Thoracic aorta endothelial cell (primary cell): Measurements from ENCODE around the gene WNK4. TPM values are rescaled to one million over a fixed set of nuclear protein-coding genes. Genes with fewer than 3 reads are reported as not detected.

Experiments used
- small RNA-seq: library from RNA; depleted of rRNA; stranded (forward); fragments of <200 nt; gene quantifications from one replicate; pipeline ENCODE3, GENCODE V24; 2012
- total RNA-seq: library from RNA; depleted of rRNA; stranded (reverse); fragments of >200 nt; gene quantifications from 2 replicates; pipeline ENCODE4 v1.2.3, GENCODE V29; 2012

The WNK4 gene
- 0.50 and 0.66 TPM in 2 replicates for total RNA-seq

DNA sequence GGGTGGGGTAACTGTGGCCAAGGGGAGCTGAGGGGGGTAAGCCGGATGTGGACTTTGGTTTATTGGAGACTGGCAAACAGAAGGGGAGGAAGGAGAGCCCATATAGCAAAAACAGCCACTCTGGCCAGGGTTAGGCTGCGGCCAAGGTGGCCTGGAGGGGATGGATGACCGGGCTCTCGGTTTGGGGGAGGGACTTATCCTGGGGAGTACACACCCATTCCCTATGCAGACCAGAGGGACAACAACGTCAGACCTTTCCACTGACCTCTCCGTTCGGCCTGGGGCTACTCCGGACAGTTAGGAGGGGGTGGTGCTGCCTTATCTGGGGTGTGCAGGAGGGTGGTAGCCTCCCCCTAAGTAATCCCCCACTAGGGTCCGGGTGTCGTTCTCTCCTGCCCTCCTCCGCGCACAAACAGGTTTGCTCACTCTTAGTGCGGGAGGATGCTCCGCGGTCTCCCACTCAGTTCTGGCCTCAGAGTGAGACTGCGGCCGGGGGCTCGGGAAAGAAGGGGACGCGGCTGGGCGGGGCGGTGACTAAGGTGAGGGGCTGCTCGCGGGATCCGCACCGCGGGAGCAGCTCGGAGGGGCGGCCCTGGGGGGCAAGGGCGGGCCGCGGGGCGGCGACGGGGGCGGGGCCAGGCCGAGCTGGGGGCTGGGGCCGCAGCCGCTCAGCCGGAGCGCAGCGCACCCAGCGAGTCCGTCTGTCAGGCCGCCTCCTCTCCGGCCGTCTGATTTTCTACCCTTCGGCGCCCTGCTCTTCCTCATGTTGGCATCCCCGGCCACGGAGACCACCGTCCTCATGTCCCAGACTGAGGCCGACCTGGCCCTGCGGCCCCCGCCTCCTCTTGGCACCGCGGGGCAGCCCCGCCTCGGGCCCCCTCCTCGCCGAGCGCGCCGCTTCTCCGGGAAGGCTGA lies at the start of gene WNK4:
Gene WNK4 (plus strand): TSS at position 675 of the 915 bp plus-strand sequence. CDS start 89 bp downstream, at position 764.

DNA sequence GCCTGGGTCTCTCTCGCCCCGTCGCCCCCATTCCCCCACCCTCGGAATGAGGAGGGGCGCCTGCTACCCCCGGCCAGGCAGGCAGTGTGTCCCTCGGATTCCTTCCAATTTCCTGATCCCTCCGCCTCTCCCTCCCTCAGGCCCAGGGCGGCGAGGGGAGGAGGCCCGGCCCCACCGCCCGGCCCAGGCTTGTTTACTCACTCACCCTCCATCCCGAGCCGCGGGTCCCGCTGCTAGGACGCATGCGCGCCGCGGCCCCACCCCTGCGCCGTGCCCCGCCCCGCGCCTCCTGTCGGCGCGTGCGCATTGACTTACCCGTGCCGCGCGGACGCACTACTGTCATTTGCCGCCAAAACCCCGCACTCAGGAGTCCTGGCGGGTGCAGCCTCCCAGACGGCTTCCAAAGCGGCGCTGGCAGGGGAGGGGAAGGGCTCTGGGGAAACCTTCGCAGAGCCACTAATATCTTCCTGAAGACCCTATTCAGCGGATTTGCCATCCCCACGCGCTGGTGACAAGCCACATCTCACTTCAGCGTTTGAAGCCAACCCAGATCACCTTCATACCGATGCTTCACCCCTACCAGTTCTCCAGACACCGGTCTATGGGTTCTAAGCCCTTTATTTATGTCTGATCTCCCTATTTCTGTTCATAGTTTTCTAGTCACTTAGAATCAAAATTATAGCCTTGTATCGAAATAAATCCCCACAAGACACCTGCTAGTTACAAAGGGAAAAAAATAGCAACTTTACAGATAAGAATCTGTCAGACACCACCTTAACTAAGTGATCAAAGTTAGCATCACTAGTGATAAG lies 35.4 kb upstream of the WNK4 start, which contains the start of gene EZH1:
Gene EZH1 (minus strand): TSS at position 235 of the 812 bp plus-strand sequence. CDS start 16,099 bp downstream, outside the sequence.

DNA sequence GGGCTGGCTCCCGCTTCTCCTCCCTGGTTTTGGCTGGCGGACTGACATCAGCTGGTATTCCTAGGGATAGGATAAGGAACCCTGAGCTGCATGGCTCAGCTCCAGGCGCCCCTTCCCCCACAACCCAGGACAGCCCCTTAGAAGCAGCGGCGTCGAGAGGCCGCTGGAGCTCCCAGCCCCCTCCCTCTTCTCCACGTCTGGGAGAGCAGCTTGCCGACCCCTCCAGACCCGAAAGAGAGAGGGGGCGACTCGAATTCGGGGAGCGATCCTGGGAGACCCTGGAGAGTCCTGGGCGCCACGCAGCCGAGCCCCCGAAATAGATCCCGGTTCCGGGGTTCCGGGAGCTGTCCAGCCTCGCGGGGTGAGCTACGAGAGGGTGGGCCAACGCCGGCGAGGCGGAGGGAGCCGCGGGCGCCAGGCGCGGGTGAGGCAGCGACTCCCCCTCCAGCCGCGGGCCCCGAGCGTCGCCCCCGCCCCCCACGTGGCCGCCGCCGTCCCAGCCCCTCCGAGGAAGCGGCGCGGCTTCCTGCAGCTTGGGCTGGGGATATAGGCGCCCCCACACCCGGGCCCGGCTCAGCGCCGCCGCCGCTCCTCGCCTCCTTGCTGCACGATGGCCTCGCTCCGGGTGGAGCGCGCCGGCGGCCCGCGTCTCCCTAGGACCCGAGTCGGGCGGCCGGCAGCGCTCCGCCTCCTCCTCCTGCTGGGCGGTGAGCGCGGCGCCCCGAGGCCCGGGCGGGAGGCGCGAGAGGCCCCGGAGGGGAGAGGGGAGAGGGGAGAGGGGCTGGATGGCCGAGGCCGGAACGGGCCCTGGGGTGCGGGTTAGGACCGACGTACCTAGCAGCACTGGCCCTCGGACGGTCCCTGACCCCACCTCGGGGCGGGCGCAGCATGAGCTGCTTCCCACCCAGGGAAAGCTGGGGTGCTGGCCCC lies 19.5 kb upstream of the WNK4 start, which contains the start of gene RAMP2:
Gene RAMP2 (plus strand): TSS at position 576 of the 930 bp plus-strand sequence. CDS start 35 bp downstream, at position 611.

DNA sequence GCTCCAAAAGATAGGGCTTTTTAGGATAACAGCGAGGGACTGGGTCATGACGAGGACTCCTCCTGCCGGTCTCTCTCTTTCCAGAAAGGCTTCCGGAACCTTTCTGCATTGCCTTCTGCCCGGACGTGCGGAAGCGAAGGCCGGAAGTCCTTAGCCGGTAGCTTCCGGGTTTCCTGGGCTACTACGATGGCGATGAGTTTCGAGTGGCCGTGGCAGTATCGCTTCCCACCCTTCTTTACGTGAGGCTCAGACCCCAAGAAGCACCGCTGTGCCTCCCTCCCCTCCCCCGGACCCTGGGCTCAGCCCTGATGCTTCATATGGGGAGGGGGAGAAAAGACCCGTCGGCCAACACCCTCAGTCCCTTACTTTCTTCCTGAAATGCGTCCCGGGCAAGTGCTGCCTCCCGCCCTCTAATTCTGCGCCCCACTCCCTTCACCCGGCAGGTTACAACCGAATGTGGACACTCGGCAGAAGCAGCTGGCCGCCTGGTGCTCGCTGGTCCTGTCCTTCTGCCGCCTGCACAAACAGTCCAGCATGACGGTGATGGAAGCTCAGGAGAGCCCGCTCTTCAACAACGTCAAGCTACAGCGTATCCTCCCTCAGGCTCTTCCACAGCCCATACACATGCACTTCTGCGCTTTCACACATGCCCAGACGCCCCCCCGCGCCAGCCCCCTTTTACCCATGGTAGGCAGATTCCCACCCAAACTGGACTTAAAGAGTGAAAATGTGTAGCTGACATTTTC lies 6.9 kb upstream of the WNK4 start, which contains the start of gene VPS25:
Gene VPS25 (plus strand): TSS at position 160 of the 746 bp plus-strand sequence. CDS start 27 bp downstream, at position 187.

DNA sequence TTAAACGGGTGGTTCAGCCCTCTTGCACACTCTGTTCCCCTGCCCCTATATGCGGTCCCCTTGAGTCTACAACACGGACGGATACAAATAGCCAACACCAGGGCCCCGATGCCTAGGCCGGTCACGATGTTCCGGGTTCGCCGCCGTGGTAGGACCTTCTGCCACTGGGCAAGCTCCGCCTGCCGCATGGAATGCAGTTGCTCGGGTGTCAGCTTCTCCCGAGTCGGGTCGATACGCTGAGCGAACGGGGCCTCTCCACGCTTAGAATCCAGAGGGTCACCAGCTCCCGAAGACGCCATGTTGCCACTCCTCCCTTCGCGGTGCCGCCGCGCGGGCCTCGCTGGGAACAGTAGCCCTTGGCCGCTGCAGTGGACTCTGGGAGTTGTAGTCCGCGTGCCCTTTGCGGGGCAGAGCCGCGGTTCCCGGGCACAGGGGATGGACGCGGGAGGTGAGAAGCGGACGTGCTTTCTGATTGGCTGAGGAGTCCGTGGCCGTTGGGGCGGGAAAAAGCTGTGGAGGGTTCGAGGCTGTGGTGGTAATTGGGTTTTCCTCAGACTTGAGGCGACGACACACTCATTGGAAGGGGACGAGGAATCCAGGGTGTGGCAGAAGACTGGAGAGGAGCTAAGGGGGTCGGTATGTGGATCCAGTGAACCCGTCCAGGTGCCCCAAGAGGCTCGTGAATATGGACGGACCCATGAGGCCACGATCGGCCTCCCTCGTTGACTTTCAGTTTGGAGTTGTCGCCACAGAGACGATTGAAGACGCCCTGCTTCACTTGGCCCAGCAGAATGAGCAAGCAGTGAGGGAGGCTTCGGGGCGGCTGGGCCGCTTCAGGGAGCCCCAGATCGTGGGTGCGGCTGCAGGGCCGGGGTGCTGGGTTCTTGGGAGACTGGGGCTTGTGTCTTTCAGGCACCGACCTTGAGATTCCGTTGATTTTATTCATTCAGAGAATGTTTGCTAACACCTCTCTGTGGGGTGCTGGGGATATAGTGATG lies 18.3 kb downstream of the WNK4 start, which contains the start of the genes CNTD1 and COA3:
Gene CNTD1 (plus strand): TSS at position 479 of the 998 bp plus-strand sequence. CDS start 207 bp downstream, at position 686.
Gene COA3 (minus strand): TSS at position 322 of the 998 bp plus-strand sequence. CDS start 23 bp downstream, at position 299.

DNA sequence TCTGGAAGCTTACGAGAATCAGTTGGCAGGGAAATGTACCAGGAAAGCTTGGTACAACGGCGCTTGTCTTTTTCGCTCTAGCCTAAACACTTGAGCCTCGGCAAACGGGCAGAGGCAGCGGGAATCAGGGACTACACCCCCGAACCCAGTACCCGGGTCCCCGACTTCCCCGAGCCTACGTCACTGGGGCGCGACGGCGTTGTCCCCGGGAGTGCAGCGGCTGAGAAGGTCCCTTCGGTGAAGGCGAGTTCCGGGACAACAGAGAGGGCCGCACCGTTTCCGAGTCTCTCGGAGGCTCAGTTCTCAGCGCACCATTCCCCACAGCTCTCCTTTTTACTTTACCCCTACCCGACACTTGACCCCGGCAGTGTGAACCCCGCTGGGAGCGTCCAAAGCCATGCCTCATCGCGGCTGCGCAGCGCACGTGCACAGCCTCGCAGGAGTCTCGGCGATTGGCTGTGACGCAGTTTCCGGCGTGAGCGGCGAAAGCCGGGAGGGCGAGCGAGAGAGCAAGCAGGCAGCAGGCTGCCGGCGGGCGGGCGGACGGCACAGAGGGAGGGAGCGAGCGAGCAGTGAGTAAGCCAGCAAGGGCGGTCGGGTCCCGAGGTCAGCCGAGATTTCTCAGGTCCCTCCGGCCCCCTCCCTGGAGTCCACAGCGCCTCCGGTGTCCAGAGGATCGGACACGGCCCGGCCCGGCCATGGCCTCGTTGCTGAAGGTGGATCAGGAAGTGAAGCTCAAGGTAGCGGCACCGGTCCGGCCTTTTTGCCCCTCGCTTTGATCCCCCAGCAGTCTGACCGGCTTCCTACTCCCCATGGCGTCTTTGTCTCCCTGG lies 52.7 kb downstream of the WNK4 start, which contains the start of gene PSME3:
Gene PSME3 (plus strand): TSS at position 464 of the 833 bp plus-strand sequence. CDS start 235 bp downstream, at position 699.

DNA sequence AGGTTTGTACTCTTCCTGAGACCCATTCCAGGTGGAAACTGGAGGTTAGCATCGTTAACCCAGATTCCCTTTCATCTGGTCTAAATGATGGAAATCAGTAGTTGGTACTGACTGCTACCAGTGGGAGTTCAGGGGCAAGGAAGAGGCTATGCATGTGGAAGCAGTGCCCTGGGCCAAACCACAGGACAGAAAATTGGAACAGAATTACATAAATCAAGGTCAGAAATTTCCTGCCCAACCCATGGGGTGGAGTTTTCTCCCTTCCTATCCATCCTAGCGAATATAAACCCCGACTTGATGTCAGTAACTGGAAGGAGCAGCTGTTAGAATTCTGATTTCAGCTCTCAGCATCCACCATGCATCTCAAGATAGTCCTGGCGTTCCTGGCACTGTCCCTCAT lies 63.9 kb downstream of the WNK4 start, which contains the start of gene AOC2:
Gene AOC2 (plus strand): TSS at position 310 of the 400 bp plus-strand sequence. CDS start 47 bp downstream, at position 357.

Small RNA genes within 50 kb of the gene (small RNA-seq; reads per million reads assigned to genes)
- gene HMGN2P15 = not detected
- not detected for gene MIR6781

Other genes starting within 250 kb of the WNK4 start
- gene NAGLU, start 244.4 kb upstream of the WNK4 start, total RNA-seq = 18.1 and 23.1 TPM in 2 replicates
- 0.53 and 0.57 TPM in 2 replicates for gene HSD17B1, start 227.7 kb upstream of the WNK4 start, total RNA-seq
- 25.1 and 31.0 TPM in 2 replicates for gene COASY, start 218.5 kb upstream of the WNK4 start, total RNA-seq
- gene MLX, start 213.5 kb upstream of the WNK4 start, total RNA-seq = 29.7 and 36.4 TPM in 2 replicates
- gene PSMC3IP, start 202.9 kb upstream of the WNK4 start, total RNA-seq = 11.0 and 14.5 TPM in 2 replicates
- gene RETREG3, start 171.2 kb upstream of the WNK4 start, total RNA-seq = 37.2 and 42.7 TPM in 2 replicates
- gene TUBG1, start 170.9 kb upstream of the WNK4 start, total RNA-seq = 48.5 and 73.7 TPM in 2 replicates
- 8.4 and 9.3 TPM in 2 replicates for gene TUBG2, start 121.3 kb upstream of the WNK4 start, total RNA-seq
- gene PLEKHH3, start 103.6 kb upstream of the WNK4 start, total RNA-seq = 5.2 and 7.4 TPM in 2 replicates
- 1.1 and 1.9 TPM in 2 replicates for gene CCR10, start 98.8 kb upstream of the WNK4 start, total RNA-seq
- 29.8 and 35.5 TPM in 2 replicates for gene CNTNAP1, start 98.1 kb upstream of the WNK4 start, total RNA-seq
- gene EZH1, start 35.6 kb upstream of the WNK4 start, total RNA-seq = 21.3 TPM in 2 replicates
- gene RAMP2, start 19.4 kb upstream of the WNK4 start, total RNA-seq = 1.5 and 2.4 TPM in 2 replicates
- gene VPS25, start 7.2 kb upstream of the WNK4 start, total RNA-seq = 36.4 and 45.0 TPM in 2 replicates
- gene COA3, start 18.1 kb downstream of the WNK4 start, total RNA-seq = 46.9 and 52.5 TPM in 2 replicates
- not detected in 2 replicates for gene CNTD1, start 18.3 kb downstream of the WNK4 start, total RNA-seq
- gene BECN1, start 43.7 kb downstream of the WNK4 start, total RNA-seq = 78.8 and 97.5 TPM in 2 replicates
- 172 and 175 TPM in 2 replicates for gene PSME3, start 52.8 kb downstream of the WNK4 start, total RNA-seq
- gene AOC2, start 64.0 kb downstream of the WNK4 start, total RNA-seq = 0.65 and 0.80 TPM in 2 replicates
- under 0.01 and 0.07 TPM in 2 replicates for gene AOC3, start 70.6 kb downstream of the WNK4 start, total RNA-seq
- gene G6PC1, start 120.2 kb downstream of the WNK4 start, total RNA-seq = not detected in 2 replicates
- gene AARSD1, start 183.8 kb downstream of the WNK4 start, total RNA-seq = 16.2 and 21.9 TPM in 2 replicates
- gene PTGES3L, start 199.5 kb downstream of the WNK4 start, total RNA-seq = 0.22 and 0.27 TPM in 2 replicates
- 11.4 and 11.9 TPM in 2 replicates for gene RUNDC1, start 200.0 kb downstream of the WNK4 start, total RNA-seq
- gene RPL27, start 217.8 kb downstream of the WNK4 start, total RNA-seq = 1,178 and 1,610 TPM in 2 replicates
- 8.5 and 11.6 TPM in 2 replicates for gene IFI35, start 226.2 kb downstream of the WNK4 start, total RNA-seq
- gene VAT1, start 241.8 kb downstream of the WNK4 start, total RNA-seq = 263 and 299 TPM in 2 replicates
- 0.14 and 0.27 TPM in 2 replicates for gene RND2, start 244.6 kb downstream of the WNK4 start, total RNA-seq